GM18867 (cell line): ENCODE results near the gene CEP164.
A peak's percentile ranks its signal among the peaks of the same experiment; 100 is the strongest.

Experiments used
- ATAC-seq: cut with Tn5 transposase; IDR thresholded peaks from one replicate; pipeline ENCODE4 v1.9.1; 2021; ENCODE audit warnings: mild to moderate bottlenecking, moderate library complexity; ENCODE audit not compliant: unreplicated experiment

Gene CEP164

GRCh38 chr11:117417856-117418255, 90.2 kb downstream of the CEP164 start:
- ATAC-seq, result no peak

DNA sequence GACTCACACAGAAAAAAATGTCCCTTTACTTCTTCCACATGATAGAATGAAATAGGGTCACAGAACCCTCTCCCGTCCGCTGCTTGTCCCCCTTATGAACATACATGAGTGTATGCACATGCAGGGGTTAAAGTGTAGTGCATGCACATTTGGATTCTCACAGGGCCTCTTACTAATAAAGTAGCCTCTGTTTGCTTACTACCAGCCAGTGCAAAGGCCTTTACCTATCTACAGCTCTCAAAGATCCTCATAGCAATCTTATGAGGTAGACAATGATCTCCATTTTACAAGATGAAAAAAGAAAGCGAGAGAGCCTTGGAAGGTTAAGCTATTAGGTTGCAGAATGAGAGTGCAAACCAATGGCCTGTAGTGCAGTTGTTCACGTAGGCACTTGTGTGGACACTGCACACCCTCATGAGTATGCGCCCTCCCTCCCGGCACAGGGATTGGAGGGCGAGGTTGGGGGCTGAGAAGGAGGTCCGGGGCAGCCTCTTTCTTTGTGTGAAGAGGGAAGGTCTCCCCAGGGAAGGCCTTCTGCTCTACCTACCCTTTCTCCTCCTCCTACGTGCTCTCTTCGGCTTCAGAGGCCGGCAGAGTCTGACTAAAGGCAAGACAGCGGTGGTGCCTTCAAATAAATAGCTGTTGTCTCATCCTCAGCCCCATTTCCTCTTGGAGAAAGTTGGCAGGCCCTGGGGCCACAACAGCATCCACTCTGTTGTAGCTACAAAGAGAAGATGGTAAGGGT, 91.3 kb downstream of the CEP164 start:
- no peak for ATAC-seq

GRCh38 chr11:117419482-117420142, 92.0 kb downstream of the CEP164 start:
- no peak for ATAC-seq

GRCh38 chr11:117420143-117420485, 92.5 kb downstream of the CEP164 start:
- ATAC-seq, result no peak

GRCh38 chr11:117420598-117420997, 92.9 kb downstream of the CEP164 start:
- no peak for ATAC-seq

DNA sequence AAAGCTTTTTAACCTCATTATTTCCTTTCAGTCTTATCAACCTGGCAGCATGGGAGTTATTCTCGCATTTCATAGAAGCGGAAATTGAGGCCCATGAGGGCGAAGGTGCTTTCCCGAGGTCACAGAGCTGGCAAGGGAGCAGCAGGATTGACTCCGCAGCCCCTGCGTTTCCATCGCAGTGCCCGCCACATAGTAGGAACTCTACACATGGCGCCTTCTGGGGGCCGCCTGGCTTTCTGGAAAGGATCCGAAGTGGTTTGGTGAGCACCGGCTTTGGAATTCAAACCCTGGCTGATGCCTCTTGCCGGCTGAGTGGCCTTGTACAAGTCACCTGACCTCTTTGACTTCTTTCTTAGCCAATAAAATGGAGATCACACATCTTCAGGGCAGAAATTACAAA, 93.4 kb downstream of the CEP164 start:
- no peak for ATAC-seq

GRCh38 chr11:117421476-117421875, 93.8 kb downstream of the CEP164 start:
- ATAC-seq, result no peak

DNA sequence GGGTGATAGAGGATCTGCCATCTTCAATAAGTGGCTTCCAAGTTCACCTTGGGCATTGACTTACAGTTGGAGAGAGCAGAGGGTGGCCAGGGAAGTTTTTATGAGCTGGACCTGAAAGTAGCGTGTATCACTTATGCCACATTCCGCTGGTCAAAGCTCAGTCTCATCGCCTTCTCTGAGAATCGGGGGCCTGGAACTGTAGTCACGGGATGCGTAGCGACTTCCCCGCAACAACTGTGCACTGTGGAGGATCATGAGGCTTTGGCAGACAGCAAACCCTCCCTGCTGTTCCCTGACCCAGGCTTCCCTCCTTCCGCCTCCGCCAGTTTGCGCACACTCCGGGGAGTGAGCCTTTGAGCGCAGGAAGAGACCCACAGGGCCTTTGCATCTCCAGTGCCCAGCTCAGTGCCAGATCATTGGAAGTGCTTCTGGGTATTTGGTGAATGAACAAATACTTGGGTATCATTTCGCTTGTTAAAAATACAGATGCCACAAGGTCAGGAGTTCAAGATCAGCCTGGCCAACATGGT, 95.5 kb downstream of the CEP164 start:
- no peak for ATAC-seq

- ATAC-seq, result no peak
Measured at GRCh38 chr11:117424781-117425180, 97.1 kb downstream of the CEP164 start.

DNA sequence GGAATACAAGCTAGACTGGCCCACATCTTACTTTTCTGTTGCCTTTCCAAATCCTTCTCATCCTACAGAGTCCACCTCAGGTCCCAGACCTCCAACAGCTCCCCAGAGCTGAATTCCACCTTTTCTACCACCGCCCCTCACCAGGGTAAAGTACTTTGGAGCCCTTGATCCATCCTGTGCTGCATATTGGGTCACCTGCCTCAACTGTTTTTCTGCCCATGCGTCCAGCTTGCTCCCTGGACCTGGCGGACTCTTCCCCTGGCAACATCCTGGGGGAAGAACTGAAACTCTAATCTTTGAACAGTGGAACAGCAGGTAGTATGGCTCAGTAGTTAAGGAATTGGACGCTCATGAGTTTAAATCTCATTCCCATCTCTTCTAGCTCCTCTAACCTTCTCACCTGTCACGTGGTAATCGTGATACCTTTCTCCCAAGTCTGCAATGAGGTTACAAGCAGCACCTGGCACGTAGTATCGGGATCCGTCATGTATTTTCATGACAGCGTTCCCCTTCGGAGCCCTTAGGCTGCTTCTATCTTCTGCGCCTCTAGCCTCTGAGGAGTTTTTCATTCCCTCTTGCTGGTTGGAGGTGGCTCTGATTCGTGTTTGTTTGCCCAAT, 98.1 kb downstream of the CEP164 start:
- no peak for ATAC-seq

DNA sequence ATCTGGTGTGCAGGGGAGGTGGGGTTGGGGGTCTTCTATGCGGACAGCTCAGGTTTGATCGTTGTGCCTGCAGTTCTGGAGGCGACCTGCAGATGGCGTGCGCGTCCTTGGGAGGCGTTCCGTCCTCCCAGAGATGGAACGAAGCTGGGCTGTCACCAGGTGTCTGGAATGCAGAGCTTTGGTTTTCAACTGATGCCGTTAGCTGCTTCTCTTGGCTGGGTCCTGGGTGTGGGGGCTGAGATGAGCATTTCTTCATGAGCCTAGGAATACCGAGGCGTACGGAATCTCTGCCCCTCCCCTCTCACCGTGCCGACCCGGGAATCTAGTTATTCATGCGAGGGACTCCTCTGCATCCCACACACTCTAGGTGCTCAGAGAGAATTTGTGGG, 98.6 kb downstream of the CEP164 start:
- ATAC-seq, result no peak

GRCh38 chr11:117426941-117427340, 99.3 kb downstream of the CEP164 start:
- ATAC-seq, result no peak

GRCh38 chr11:117427356-117427874, 99.8 kb downstream of the CEP164 start:
- ATAC-seq, result no peak

GRCh38 chr11:117428186-117428855, 100.7 kb downstream of the CEP164 start:
- ATAC-seq, result no peak

DNA sequence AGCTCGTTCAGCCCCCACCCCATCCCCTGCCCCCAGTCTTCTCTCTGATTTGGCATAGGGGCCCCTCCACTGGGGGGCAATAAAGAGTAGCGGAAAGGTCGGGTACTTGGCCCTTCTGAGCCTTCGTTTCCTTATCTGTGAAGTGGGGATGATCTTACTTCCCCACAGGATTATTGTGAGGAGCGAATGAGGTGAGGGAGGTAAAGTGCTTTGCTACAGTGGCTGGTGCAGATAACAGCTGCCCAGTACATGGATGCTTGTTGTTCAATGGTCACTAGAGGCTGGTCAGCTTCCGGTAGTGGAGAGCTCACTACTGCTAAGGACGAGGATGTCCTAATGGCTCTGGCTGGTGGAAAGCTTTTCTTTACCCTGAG, 101.2 kb downstream of the CEP164 start:
- no peak for ATAC-seq

DNA sequence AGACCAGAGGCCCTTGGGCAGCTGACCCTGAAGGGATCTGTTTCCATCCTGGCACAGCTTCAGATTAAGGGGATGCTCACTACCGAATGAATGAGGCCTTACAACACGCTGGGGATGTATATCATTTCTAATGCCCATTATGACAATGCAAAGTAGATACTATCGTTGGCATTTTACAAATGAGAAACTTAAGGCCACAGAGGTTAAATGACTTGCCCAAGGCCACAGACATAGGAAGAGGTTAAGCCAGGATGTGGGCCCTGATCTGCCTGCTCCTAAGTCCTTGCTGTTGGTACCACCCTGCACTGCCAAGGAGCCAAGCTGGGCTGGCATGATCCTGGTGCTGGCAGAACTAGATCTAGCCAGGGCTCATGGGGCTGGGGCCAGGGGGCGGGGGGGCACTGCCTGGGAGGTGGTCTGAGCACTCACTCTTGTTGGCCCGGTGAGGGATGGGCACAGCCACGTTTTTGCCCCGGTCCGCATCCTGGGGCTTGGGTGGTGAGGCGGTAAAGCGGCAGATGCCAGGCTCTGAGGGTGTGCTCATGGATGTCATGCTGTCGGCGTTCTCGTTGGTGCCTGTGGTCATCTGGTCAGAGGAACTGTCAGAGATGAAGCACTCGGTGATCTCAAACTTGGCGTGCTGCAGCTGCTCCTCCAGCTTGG, 102.8 kb downstream of the CEP164 start:
- ATAC-seq, result no peak

DNA sequence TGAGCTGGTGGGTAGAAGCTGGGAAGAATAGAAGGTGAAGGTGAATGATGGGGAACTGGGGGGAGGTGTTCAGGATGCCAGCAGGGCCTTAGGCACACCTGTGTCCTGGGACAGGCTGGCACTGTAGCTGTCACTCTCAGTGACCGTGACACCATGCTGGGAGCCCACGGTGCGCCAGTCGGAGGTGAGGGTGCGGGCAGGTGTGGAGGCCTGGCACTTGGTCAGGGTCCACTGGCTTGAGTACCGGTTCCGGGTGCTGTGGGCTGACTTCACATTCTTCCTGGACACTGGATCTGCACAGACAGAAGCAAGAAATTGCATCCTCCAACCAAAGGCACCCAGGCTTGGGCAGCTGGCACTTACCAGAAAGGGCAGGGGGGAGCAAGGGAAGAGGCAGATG, 103.8 kb downstream of the CEP164 start:
- ATAC-seq, result no peak

GRCh38 chr11:117433717-117434116, 106.1 kb downstream of the CEP164 start:
- ATAC-seq, result no peak

DNA sequence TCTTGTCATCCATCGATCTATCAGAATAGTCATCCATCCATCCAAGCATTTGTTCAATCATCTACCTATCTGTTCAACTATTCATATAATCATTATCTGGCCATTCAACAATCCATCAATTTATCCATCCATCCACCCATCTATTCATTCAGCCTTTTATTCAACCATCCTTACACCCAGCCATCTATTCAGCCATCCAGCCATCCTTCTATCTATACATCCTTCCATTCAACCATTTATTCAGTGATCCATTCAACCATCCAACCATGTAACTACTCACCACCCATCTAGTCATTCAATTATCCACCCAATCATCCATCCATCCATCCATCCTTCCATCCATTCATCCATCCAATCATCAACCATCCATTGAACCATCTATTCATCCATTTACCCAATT, 106.8 kb downstream of the CEP164 start:
- ATAC-seq, result no peak

GRCh38 chr11:117435326-117435725, 107.7 kb downstream of the CEP164 start:
- ATAC-seq, result peak; percentile 65
